ENCODE data around the gene UBE2K.
"Not testable (repeated sequence)": the region's sequence is repeated elsewhere in the genome, so short reads cannot be mapped to it uniquely, and the experiment has no call there.

The UBE2K gene

DNA sequence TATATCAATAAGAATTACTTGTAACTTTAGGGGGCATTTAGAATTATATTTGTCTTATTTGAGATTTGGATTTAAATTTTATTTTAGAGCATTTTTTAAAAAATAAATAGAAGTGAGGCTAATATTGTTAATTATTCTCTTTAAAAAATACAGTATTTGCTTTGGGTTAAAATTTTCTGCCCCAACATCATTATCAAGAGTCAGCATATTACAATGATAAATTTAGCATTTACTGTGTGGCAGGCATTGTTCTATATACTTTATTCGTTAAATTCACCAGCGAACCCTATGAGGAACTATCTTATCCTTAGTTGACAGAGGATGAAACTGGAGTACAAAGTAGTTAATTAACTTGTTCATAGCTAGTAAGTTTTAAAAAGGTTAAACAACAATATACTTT lies 34.0 kb downstream of the UBE2K start:
- no peak for DNase-seq

DNA sequence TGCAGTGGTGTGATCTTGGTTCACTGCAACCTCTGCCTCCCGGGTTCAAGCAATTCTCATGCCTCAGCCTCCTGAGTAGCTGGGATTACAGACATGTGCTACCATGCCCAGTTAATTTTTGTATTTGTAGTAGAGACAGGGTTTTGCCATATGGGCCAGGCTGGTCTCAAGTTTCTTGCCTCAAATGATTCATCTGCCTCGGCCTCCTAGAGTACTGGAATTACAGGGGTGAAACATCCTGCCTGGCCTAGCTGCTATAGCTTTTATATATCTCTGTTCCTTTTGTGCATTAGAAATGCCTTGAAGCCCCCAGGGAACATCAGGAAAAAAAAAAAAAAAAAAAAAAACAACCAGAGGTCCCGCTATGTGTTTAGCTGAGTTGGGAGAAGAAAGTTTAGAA lies 34.8 kb downstream of the UBE2K start:
- DNase-seq: no peak

DNA sequence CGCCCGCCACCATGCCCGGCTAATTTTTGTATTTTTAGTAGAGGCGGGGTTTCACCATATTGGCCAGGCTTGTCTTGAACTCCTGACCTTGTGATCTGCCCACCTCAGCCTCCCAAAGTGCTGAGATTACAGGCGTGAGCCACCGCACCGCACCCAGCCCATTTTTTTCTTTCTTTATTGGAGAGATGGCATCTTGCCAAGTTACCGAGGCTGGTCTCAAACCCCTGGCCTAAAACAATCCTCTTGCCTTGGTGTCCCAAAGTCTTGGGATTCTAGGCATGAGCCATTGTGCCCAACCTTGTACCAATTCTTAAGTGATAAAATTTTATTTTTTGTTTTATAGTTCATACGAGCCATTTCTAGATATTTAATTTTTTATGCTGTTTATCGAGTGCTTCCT lies 41.7 kb downstream of the UBE2K start:
- not testable (repeated sequence) for DNase-seq

DNA sequence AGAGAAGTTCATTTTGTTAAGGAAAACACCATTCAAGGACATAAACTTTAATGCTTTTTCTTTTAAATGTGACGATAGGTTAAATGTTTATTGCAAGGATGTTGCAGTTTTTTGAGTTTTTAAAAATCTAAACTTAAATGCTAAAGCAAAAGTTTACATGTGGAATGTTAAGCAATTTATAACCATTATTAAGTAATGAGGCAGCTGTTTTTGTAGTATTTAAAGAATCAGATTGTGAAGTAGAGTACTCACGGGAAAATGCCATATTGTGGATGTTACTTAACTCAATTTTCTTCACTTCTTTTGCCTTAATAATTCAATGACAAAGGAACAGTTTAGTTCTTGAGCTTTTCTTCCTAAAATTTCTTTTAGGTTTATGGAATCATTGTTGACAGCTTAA lies 43.5 kb downstream of the UBE2K start:
- DNase-seq: no peak

DNA sequence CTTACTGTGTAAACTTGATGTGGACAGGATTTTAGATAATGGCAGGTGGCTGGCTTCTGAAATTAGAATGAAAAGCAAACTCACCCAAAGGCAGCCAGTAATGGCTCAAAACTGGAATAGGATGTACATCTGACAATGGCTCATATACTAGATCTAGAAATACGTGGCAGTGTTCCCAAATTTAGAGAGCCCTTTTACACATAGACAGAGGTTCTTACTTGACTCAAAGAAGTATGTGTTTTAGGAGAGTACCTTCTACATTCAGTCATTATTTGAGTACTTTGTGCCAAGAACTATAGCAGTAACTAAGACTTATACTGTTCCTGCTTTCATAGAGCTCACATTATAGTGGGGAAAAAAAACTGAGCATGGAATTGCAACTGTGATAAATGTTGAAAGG lies 48.0 kb downstream of the UBE2K start:
- no peak for DNase-seq

DNA sequence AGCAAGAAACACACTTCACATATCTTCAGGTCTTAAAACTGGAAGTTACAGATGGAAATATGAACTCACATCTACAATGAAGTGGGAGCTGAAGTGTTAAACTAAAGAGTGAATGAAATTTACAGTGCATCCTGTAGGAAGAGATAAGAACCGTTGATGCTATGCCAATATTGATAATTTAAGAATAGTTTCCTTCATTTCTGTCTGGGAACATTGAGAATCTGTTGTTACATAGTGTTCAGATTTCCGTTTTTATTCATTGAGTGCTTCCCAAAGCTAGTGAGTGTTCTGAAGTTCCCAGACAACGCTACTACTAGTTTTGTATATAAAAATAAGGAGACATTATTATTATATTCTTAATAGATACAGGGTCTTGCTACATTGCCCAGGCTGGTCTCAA lies 52.3 kb downstream of the UBE2K start:
- DNase-seq: no peak

DNA sequence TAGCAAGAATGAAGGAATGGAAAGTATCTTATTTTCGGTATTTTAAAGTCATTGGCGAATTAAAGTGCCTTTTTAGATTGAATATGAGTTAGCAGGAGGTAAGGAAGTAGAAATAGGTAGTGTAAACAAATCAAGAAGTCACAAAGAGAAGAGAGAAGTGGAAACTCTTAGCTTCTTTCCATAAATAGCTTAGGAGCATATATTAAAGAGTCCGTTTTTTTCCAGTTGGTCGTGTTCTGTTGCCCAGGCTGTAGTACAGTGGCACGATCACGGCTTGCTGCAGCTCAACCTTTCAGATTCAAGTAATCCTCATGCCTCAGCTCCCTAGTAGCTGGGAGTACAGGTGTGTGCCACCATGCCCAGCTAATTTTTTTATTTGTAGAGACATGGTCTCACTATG lies 56.4 kb downstream of the UBE2K start:
- no peak for DNase-seq

DNA sequence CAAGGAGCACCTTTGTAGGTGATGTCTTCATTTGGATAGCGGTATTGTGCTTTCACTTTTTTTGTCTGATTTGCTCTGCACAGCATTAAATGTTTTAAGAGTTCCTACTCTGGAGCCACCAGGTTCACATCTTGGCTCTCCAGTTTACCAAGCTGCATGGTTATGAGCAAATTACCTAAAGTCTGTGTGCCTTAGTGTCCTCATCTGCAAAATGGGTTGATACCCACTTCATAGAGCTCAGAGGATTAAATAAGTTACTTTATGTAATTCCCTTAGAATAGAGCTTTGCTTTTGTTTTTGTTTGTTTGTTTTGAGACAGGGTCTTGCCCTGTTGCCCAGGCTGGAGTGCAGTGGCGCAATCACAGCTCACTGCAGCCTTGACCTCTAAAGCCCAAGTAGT lies 58.2 kb downstream of the UBE2K start:
- no peak for DNase-seq

DNA sequence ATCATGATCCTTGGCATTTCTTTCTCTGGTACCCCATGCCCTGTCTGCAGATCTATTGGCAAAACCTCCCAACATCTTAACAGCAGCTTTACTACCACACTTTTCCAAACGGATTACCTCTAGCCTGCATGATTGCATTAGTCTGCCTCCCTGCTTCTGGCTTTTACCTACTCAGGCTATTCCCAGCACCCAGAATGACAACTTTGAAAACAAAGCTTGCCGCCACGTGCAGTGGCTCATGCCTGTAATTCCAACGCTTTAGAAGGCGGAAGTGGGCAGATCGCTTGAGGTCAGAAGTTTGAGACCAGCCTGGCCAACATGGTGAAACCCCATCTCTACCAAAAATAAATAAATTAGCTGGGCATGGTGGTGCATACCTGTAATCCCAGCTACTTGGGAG lies 60.2 kb downstream of the UBE2K start:
- DNase-seq: no peak

DNA sequence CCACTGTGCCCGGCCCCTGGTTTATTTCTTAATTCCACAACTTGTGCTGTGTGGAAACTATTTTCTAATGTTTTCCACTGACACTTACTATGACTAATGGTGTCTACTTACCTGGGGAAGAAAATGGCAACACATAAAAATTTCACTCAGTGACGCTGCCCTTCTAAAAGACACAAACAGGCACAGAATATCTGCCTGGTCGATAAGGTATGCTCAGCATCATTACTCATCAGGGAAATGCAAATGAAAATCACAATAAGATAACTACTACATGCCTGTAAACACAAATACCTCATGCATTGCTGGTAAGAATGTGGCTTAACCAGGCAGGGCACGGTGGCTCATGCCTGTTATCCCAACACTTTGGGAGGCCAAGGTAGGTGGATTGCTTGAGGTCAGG lies 61.6 kb downstream of the UBE2K start:
- DNase-seq: no peak

DNA sequence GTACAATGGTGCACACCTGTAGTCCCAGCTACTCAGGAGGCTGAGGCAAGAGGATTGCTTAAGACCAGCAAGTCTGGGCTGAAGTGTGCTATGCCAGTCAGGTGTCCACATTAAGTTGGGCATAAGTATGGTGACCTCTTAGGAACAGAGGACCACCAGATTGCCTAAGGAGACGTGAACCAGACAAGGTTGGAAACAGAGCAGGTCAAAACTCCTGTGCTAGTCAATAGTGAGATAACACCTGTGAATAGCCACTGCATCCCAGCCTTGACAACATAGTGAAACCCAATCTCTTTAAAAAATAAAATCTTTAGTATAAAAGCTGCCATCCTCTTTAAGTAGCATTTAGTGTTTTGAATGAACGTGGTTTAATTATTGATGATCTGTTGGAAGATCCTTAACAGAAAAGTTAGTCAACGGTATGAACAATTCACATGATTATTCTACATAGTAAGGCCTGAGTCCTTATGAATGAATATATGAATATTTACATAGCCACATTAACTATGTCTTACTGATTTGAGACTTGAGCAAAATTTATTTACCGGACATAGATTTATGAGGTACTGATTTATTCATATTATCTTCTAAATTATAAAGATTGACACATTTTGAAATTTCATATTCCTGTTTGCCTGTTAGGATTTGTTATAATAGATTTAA lies 63.2 kb downstream of the UBE2K start:
- no peak for DNase-seq

DNA sequence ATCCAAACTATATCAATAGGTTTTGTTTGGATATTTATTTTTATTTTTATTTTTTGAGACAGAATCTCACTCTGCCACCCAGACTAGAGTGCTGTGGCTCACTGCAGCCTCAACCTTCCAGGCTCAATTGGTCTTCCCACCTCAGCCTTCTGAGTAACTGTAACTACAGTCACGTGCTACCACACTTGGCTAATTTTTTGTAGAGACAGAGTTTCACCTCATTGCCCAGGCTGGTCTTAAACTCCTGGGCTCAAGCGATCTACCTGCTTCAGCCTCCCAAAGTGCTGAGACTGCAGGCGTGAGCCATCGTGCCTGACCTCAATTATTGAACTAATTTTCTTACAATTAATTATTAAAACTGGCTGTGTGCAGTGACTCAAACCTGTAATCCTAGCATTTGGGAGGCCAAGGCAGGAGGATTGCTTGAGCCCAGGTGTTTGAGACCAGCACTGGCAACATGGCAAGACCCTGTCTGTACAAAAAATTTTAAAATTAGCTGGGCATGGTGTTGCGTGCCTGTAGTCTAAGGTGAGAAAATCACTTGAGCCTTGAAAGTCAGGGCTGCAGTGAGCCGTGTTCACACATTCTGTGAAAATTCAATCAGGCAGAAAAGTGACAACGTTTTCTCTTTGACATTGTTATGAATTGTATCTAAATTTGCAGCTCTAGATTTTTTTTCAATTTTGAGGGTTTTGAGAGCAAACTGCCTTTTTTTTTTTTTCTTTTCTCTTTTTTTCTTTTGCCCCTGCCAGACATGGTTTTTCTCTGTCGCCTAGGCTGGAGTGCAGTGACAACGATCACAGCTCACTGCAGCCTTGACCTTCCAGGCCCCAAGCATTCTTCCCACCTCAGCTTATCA lies 66.0 kb downstream of the UBE2K start:
- DNase-seq: no peak

DNA sequence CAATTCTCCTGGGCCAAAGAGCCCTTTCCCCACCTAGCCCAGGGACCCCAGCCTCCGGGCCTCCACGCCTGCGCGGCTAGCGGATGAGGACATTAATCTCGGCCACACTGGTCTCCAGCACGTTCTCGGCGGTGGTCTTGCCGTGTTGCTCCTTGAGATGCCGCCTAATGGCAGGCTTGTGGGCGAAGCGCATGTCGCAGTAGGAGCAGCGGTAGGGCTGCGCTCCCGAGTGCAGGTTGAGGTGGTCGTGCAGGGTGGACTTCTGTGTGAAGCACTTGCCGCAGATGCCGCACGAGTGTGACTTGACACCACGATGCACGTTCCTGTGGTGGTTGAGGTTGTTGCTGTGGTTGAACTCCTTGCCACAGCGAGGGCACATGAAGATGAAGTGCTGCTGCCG lies 72.1 kb downstream of the UBE2K start:
- no peak for DNase-seq

DNA sequence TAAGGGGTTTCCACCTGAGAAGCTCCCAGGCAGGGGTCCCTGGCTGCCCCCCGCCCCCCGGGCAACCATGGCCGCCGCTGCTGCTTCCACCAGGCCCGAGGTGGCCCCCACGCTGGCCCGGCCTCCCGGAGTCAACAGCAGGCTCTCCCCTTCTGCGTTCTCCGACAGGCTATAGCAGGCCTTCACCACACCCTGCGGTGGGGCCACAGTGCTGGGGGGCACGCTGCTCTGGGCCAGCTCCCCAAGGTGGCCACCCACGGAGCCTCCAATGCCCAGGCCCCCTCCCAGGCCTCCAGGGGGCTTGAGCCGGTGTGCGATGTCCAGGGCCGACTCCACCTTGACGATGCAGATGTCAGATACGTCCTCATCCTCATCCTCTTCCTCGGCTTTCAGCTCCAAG lies 72.5 kb downstream of the UBE2K start:
- no peak for DNase-seq

DNA sequence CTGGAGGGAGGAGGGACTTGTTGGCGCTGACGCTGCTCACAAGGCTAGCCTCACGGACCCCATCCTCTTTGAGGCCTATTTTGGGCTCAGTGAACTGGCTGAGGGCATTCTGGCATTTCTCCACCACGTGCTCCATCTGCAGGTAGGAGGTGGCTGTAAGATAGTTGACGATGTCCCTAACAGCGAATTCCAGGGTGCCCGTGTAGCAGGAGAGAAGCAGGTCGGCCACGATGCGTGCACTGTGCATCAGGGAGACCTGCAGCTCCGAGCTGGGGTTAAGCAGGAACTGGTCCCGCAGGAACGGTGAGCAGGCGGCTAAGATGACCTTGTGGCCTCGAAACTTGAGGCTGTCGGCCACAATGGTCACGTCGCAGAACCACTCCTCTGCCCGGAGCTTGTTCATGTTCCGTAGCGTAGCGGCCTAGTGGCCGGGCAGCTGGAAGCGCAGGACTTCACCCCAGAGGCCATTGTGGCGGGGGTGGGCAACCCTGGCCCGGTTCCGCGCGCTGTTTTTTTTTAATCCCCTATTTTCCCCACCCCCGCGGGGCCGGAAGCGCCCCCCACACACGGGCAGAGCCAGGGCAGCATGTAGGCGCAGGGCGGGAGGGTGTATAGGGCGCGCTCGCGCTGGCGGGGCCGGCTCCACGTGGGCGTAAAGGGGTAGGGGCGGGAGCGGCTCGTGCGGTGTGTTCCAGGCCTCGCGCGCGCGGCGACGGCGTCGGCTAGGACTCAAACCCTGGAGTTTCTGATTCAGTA lies 73.2 kb downstream of the UBE2K start:
- DNase-seq: no peak

DNA sequence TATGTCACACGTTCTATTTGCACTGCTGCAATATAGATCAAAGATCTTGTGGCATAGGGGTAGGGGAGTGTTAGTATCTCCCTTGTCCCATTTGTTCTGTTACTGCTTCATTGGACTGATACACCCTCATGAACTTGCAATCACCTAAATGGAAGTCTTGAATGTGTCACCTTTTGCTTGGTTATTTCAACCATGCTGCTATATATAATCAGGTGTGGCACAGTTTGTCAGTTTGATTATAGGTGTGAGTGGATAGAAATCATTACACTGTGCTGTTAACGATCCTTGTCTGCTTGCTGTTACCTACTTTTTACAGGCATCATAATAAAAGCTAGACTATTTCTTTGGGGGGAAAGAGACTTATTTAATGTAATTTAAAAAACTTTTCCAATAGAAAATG lies 84.1 kb downstream of the UBE2K start:
- not testable (repeated sequence) for DNase-seq

DNA sequence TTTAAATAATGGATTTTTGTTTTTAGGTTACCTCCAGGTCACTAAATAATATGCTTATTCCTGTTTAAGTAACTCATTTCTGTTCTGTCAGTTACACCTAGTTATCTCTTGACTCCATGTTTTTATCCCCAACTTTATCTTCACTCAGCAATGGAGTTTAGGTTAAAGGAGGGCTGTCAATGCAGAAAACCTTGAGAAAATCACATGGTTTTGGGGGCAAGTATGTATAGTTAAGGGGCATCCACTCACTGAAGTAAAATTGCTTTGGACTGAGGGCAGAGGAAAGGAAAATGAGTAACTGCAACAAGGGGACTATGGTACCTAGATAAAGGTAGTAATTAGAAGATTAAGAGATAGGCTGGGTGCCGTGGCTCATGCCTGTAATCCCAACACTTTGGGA lies 87.1 kb downstream of the UBE2K start:
- DNase-seq: no peak

DNA sequence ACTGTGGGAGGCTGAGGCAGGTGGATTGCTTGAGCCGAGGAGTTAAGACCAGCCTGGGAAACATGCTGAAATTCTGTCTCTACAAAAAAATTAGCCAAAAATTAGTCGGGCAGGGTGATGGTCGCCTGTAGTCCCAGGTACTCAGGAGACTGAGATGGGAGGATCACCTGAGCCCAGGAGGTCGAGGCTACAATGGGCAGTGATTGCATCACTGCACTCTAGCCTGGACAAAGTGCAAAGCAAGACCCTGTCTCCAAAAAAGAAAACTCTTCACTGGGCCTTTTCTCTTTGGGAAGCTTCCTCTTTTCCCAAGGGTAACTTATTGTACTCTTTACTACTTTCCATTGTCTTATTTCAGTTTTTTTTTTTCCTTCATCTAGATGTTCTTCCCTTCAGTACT lies 88.9 kb downstream of the UBE2K start:
- DNase-seq: no peak

DNA sequence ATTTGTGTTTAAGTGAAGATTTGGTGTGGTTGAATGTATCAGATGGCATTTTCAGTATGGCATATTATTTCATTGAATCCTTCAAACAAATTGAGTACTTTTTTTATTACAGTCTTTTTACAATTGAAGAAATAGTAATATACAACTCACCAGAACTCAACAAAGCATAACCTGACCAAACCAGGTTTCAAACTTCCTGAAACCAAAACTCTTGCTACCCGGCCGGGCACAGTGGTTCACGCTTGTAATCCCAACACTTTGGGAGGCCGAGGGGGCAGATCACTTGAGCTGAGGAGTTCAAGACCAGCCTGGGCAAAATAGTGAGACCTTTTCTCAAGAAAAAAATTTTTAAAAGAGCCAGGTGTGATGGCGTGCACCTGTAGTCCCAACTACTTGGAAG lies 94.2 kb downstream of the UBE2K start:
- DNase-seq: no peak

DNA sequence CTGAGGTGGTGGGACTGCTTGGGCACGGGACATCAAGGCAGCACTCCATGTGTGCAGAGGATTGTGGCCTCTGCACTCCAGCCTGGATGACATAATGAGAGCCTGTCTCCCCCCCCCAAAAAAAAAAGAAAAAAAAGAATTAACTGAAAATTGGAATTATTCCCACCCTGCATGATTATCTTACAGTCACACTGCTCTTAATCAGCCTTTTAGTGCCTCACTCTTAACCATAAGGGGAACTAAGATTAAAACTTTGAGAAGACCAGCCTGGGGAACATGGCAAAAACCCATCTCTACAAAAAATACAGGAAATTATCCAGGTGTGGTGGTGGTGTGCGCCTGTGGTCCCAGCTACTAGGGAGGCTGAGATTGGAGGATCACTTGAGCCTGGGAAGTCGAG lies 94.6 kb downstream of the UBE2K start:
- no peak for DNase-seq

DNA sequence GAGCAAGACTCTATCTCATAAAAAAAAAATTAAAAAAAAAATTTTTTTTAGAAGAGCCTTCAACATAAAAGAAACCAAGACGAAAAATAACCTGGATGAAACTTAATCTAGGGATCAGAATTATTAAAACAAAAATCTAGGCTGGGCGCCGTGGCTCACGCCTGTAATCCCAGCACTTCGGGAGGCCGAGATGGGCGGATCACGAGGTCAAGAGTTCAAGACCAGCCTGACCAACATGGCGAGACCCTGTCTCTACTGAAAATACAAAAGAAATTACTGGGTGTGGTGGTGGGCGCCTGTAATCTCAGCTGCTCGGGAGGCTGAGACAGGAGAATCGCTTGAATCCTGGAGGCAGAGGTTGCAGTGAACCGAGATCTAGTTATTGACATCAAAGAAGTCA lies 95.0 kb downstream of the UBE2K start:
- not testable (repeated sequence) for DNase-seq

DNA sequence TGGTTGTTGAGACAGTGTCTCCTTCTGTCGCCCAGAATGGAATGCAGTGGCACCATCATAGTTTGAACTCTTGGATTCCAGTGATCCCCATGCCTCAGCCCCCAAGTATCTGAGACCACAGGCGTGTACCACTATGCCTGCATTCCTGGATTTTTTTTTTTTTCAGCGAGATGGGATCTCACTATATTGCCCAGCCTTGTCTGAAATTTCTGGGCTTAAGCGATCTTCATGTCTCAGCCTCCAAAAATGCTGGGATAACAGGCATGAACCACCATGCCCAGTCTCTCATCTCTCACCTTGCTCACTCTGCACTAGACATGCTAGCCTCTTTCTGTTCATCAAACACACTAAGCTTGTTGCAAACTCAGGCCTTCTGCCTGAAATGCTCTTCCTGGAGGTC lies 104.1 kb downstream of the UBE2K start:
- no peak for DNase-seq

DNA sequence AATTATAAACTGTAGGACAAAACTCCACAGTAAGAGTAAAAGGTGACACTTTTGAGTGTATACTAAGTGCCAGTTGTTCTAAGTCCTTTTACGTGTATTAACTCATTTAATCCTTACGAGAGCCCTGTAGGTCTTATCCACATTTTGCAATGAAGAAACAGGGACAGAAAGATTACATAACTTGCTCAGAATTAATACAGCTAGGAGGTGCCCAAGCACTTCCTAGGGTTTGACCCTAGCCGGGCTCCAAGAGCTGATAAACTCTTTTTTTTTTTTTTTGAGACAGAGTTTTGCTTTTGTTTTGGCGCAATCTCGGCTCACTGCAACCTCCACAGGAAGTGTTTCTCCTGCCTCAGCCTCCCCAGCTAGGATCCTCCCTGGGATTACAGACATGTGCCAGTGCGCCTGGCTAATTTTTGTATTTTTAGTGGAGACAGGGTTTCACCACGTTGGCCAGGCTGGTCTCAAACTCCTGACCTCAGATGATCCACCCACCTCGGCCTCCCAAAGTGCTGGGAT lies 110.4 kb downstream of the UBE2K start:
- DNase-seq: no peak

DNA sequence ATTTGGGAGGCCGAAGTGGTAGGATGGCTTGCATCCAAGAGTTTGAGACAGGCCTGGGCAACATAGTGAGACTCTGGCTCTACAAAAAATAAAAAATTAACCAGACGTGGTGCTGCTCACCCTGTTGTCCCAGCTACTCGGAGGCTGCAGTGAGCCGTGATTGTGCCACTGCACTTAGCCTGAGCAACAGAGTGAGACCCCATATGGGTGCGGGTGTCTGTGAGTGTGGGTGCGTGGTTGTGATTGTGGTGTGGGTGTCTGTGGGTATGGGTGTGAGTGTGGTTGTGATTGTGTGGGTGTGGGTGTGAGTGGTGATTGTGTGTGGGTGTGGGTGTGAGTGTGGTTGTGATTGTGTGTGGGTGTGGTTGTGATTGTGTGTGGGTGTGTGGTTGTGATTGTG lies 114.6 kb downstream of the UBE2K start:
- DNase-seq: no peak
